GM12878 (cell line): ENCODE data around the gene ATP5PO. TPM values are rescaled to one million over a fixed set of nuclear protein-coding genes. Genes with fewer than 3 reads are reported as not detected.

Experiments used
- ATAC-seq: fragments of 200-7000 bp; cut with Tn5 transposase; 3 replicates; pipeline ENCODE4 v1.9.1; 2020; ENCODE audit warnings: mild to moderate bottlenecking, moderate library complexity
- BruUV-seq: library from RNA; stranded (reverse); fragments of 400-500 nt; replicated peaks from 2 replicates; lab custom pipeline; 2021; lab: Mats Ljungman, UMichigan
- CTCF ChIA-PET: fragments of 300-600 bp; sonication (Branson Sonifier 250); formaldehyde crosslinking; extraction: SDS; loops from one replicate; lab custom pipeline; 2021; ENCODE audit warnings: inconsistent platforms; lab: Yijun Ruan, JAX
- POLR2A ChIA-PET: fragments of 350-600 bp; formaldehyde crosslinking; extraction: SDS; loops from one replicate; lab custom pipeline; 2021; ENCODE audit warnings: inconsistent platforms; lab: Charles Lee
- RAD21 ChIA-PET: fragments of 300-600 bp; sonication (Branson Sonifier 250); formaldehyde crosslinking; loops from one replicate; lab custom pipeline; 2023; ENCODE audit warnings: antibody characterized with exemption; ENCODE audit not compliant: unreplicated experiment; lab: Charles Lee
- SMC1A ChIA-PET: fragments of 300-600 bp; sonication (Branson Sonifier 250); formaldehyde crosslinking; loops from one replicate; lab custom pipeline; 2023; ENCODE audit not compliant: unreplicated experiment, uncharacterized antibody; lab: Charles Lee
- DNase-seq: peaks from one replicate; pipeline ENCODE4 v3.0.0-alpha.2; 2011; ENCODE audit warnings: low read depth, low spot score
- FAIRE-seq: peaks from 3 replicates; lab custom pipeline; 2011; peaks lifted over from hg19 to GRCh38; lab: Jason Lieb, UNC
- H2AFZ ChIP-seq: 2 replicates; pipeline ENCODE4 v1.6.0; 2011; ENCODE audit warnings: low read depth, low read length, control low read depth; ENCODE audit not compliant: control insufficient read depth
- H3K27ac ChIP-seq: 2 replicates; pipeline ENCODE4 v1.5.1; 2011; ENCODE audit warnings: control low read depth; ENCODE audit not compliant: control insufficient read depth, insufficient read depth
- H3K27me3 ChIP-seq, 2 experiments: replicated peaks in 1 of 2; 2 replicates each; pipeline versions ENCODE4 v1.6.0 to v1.6.1; 2011; ENCODE audit warnings: low read length in 1 of 2; ENCODE audit not compliant: control insufficient read depth in 2 of 2, insufficient read depth in 2 of 2
- H3K36me3 ChIP-seq, 2 experiments: 2 replicates each; pipeline ENCODE4 v1.5.1; 2011; ENCODE audit warnings: low read length in 1 of 2; ENCODE audit not compliant: control insufficient read depth in 2 of 2, insufficient read depth in 2 of 2
- H3K4me1 ChIP-seq: 2 replicates; pipeline ENCODE4 v1.6.1; 2011; ENCODE audit warnings: mild to moderate bottlenecking, low read length, moderate library complexity, mixed read lengths; ENCODE audit not compliant: control insufficient read depth, insufficient read depth
- H3K4me2 ChIP-seq: 2 replicates; pipeline ENCODE4 v1.6.0; 2011; ENCODE audit warnings: control low read depth; ENCODE audit not compliant: control insufficient read depth, insufficient read depth
- H3K4me3 ChIP-seq: fragments of 200-600 bp; sonication (generic); 2 replicates; pipeline ENCODE4 v1.5.1; 2016
- H3K79me2 ChIP-seq: 2 replicates; pipeline ENCODE4 v1.6.0; 2011; ENCODE audit warnings: low read length; ENCODE audit not compliant: control insufficient read depth, insufficient read depth
- H3K9ac ChIP-seq: 2 replicates; pipeline ENCODE4 v1.8.0; 2011; ENCODE audit warnings: low read length, control low read depth, mixed read lengths; ENCODE audit not compliant: control insufficient read depth, insufficient read depth
- H3K9me3 ChIP-seq: replicated peaks from 3 replicates; pipeline ENCODE4 v1.5.1; 2011; ENCODE audit warnings: mild to moderate bottlenecking, low read length; ENCODE audit not compliant: control insufficient read depth, insufficient read depth
- H4K20me1 ChIP-seq: 2 replicates; pipeline ENCODE4 v1.6.0; 2011; ENCODE audit not compliant: control insufficient read depth, insufficient read depth
- CREB1 ChIP-seq: IDR thresholded peaks from 2 replicates; pipeline ENCODE4 v1.6.1; 2012; ENCODE audit warnings: low read depth, mild to moderate bottlenecking, inconsistent platforms
- KAT2A ChIP-seq: conservative IDR thresholded peaks from 2 replicates; pipeline ENCODE4 v1.6.1; 2011; ENCODE audit warnings: low read depth, low read length; ENCODE audit not compliant: control insufficient read depth
- NR2F1 ChIP-seq: fragments of 450-650 bp; conservative IDR thresholded peaks from 2 replicates; pipeline ENCODE4 v1.6.1; 2017; ENCODE audit warnings: mild to moderate bottlenecking
- PAX8 ChIP-seq: fragments of 450-650 bp; IDR thresholded peaks from 2 replicates; pipeline ENCODE4 v1.6.1; 2017; ENCODE audit warnings: mild to moderate bottlenecking, moderate library complexity
- RELA ChIP-seq: fragments of 450-650 bp; IDR thresholded peaks from 2 replicates; pipeline ENCODE4 v1.8.0; 2014; ENCODE audit warnings: borderline replicate concordance; ENCODE audit not compliant: partially characterized antibody
- SMAD5 ChIP-seq: IDR thresholded peaks from 2 replicates; pipeline ENCODE4 v1.6.1; 2016; ENCODE audit warnings: antibody characterized with exemption, low read depth
- TCF12 ChIP-seq: IDR thresholded peaks from 2 replicates; pipeline ENCODE4 v1.6.1; 2011; ENCODE audit warnings: low read depth, mild to moderate bottlenecking, low read length
- TCF3 ChIP-seq: IDR thresholded peaks from 2 replicates; pipeline ENCODE4 v1.6.1; 2012; ENCODE audit warnings: low read depth, mild to moderate bottlenecking, low read length, borderline replicate concordance; ENCODE audit not compliant: insufficient read depth
- ZBED1 ChIP-seq: IDR thresholded peaks from 2 replicates; pipeline ENCODE4 v1.6.1; 2016; ENCODE audit warnings: borderline replicate concordance
- WGBS: methylation state at CpG from one replicate; pipeline ENCODE4 v1.1.6; 2016; ENCODE audit warnings: low lambda C conversion rate; ENCODE audit not compliant: insufficient replicate concordance, insufficient coverage; ENCODE audit errors: missing lambda C conversion rate; 5-methylcytosine and 5-hydroxymethylcytosine counted together
- in situ Hi-C: fragments of 300-500 bp; cut with MboI; formaldehyde crosslinking; loops from 9 replicates; pipeline ENCODE4 v1.14.3; 2018; ENCODE audit warnings: mixed read lengths
- intact Hi-C: fragments of 100-400 bp; cut with micrococcal nuclease; formaldehyde crosslinking; loops from one replicate; pipeline ENCODE4 v1.14.2; 2022; ENCODE audit not compliant: unreplicated experiment
- polyA plus RNA-seq, 11 experiments: library from polyadenylated mRNA; depleted of rRNA in 4 of 11; unstranded in 6 of 11; stranded (reverse) in 5 of 11; fragments of >200 nt; fragmentation: Nextera tagmentation in 4 of 11; fragmentation: Illumina TruSeq in 1 of 11; extraction: Ambion mirVana in 4 of 11; extraction: Trizol in 1 of 11; gene quantifications; 1 replicate in 1 of 11; 2 replicates in 10 of 11; pipeline versions ENCODE4 v1.2.1 to v1.2.3, GENCODE V29; 2011 to 2016; ENCODE audit warnings: inconsistent platforms in 2 of 11, missing spikeins in 2 of 11, low read depth in 1 of 11
- total RNA-seq, 4 experiments: library from RNA; depleted of rRNA in 3 of 4; stranded (reverse); fragments of >200 nt in 3 of 4; fragmentation: Illumina TruSeq in 1 of 4; extraction: Trizol in 1 of 4; gene quantifications; 2 replicates each; pipeline versions ENCODE4 v1.2.1 to v1.2.3, GENCODE V29; 2013 to 2021
- TF ChIP-seq, protein P1 (sequence below): fragments of 450-650 bp; conservative IDR thresholded peaks from 2 replicates; pipeline ENCODE4 v1.6.1; 2017; ENCODE audit warnings: mild to moderate bottlenecking, moderate library complexity
- TF ChIP-seq, protein P2 (sequence below): fragments of 450-650 bp; IDR thresholded peaks from 2 replicates; pipeline ENCODE4 v1.6.1; 2017; ENCODE audit warnings: borderline replicate concordance
- TF ChIP-seq, protein P3 (sequence below): fragments of 450-650 bp; IDR thresholded peaks from 2 replicates; pipeline ENCODE4 v1.6.1; 2017; ENCODE audit warnings: mild to moderate bottlenecking

The ATP5PO gene
- total and polyA plus RNA-seq, 10 of the 15 experiments (the other 5 are each of a cell fraction or from before 2014, with no cell fraction given): 251 to 1,656 (median 470) TPM

DNA sequence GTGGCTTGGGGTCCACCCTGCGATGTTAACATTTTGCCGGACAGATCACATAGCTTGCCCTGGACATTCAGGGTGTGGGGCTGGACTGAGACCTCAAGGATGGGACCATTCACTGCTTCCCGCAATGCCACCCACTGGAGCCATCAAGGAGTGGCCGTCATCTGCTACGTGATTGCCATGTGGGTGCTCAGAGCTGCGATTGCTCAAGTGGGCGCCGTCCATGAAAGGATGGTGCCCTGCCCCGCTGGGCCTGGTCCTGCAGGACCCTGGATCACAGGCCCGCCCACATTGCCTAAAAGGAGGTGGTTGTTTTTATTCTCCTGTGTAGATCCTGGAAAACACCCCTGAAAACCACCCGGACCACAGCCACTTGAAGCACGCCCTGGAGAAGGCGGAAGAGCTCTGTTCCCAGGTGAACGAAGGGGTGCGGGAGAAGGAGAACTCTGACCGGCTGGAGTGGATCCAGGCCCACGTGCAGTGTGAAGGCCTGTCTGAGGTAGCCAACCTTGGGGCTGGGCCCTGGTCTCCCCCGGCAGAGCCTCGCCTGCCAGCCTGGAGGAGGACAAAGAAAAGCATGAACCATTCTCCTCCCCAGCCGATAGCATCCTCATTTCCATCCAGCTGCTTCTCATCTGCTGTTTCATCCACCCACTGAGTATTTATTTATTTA lies 40.4 kb downstream of the ATP5PO start (continued):
- TF ChIP-seq, protein P1, sequence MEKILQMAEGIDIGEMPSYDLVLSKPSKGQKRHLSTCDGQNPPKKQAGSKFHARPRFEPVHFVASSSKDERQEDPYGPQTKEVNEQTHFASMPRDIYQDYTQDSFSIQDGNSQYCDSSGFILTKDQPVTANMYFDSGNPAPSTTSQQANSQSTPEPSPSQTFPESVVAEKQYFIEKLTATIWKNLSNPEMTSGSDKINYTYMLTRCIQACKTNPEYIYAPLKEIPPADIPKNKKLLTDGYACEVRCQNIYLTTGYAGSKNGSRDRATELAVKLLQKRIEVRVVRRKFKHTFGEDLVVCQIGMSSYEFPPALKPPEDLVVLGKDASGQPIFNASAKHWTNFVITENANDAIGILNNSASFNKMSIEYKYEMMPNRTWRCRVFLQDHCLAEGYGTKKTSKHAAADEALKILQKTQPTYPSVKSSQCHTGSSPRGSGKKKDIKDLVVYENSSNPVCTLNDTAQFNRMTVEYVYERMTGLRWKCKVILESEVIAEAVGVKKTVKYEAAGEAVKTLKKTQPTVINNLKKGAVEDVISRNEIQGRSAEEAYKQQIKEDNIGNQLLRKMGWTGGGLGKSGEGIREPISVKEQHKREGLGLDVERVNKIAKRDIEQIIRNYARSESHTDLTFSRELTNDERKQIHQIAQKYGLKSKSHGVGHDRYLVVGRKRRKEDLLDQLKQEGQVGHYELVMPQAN: no peak
- TF ChIP-seq CREB1: no peak
- TF ChIP-seq NR2F1: no peak
- no peak for TF ChIP-seq ZBED1
- no peak for TF ChIP-seq SMAD5
- no peak for TF ChIP-seq TCF3
- no peak for TF ChIP-seq KAT2A
- TF ChIP-seq TCF12: no peak
- TF ChIP-seq, all 136 proteins: peak for 0

DNA sequence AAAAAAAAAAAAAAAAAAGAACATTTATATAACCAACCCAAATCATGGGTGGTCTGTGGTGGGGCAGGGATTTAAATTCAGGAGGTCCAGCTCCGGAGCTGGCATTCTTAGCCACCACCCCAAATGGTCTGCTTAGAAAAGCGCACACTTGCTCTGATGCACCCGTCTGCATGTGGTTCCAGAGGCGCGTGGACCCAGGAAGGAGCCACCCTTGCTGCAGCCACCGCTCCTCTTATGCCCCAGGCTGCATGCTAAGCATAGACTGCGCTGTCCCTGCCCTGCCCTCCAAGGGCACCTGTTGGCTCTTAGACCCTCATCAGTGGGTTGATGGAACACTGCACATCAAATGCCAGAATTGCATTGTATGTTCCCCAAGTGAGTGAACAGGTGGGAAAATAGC lies 41.4 kb downstream of the ATP5PO start:
- 73% methylated on average over 7 of the region's 7 CpGs for WGBS
- Histone ChIP-seq H3K4me1 (no peaks in the 10 kb centered on the region), H3K9ac (no peak overlapping the region), H4K20me1 (no peaks in the 10 kb centered on the region), H2AFZ (no peak overlapping the region), H3K4me2 (no peak overlapping the region), H3K4me3 (no peak overlapping the region), H3K27ac (no peak overlapping the region), H3K9me3 (no peaks in the 10 kb centered on the region), H3K27me3 (no peaks in the 10 kb centered on the region), H3K36me3 (no peaks in the 10 kb centered on the region), H3K79me2 (no peaks in the 10 kb centered on the region)
- CTCF ChIA-PET: no interaction called here
- intact Hi-C loops: no loop called here
- RAD21 ChIA-PET: no interaction called here
- SMC1A ChIA-PET: no interaction called here
- TF ChIP-seq RELA: no peak
- no peak for TF ChIP-seq PAX8
- TF ChIP-seq, protein P2, sequence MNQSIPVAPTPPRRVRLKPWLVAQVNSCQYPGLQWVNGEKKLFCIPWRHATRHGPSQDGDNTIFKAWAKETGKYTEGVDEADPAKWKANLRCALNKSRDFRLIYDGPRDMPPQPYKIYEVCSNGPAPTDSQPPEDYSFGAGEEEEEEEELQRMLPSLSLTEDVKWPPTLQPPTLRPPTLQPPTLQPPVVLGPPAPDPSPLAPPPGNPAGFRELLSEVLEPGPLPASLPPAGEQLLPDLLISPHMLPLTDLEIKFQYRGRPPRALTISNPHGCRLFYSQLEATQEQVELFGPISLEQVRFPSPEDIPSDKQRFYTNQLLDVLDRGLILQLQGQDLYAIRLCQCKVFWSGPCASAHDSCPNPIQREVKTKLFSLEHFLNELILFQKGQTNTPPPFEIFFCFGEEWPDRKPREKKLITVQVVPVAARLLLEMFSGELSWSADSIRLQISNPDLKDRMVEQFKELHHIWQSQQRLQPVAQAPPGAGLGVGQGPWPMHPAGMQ: no peak
- TF ChIP-seq, protein P3, sequence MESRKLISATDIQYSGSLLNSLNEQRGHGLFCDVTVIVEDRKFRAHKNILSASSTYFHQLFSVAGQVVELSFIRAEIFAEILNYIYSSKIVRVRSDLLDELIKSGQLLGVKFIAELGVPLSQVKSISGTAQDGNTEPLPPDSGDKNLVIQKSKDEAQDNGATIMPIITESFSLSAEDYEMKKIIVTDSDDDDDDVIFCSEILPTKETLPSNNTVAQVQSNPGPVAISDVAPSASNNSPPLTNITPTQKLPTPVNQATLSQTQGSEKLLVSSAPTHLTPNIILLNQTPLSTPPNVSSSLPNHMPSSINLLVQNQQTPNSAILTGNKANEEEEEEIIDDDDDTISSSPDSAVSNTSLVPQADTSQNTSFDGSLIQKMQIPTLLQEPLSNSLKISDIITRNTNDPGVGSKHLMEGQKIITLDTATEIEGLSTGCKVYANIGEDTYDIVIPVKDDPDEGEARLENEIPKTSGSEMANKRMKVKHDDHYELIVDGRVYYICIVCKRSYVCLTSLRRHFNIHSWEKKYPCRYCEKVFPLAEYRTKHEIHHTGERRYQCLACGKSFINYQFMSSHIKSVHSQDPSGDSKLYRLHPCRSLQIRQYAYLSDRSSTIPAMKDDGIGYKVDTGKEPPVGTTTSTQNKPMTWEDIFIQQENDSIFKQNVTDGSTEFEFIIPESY: no peak
- no peak for DNase-seq
- no peak for FAIRE-seq
- no TSS peak for BruUV-seq
- ATAC-seq: no peak
- POLR2A ChIA-PET: no interaction called here
- in situ Hi-C loops: no loop called here
